SU-DHL-6 (cell line): ENCODE results near the gene KIDINS220.

Experiments used
- CTCF ChIP-seq: fragments of 200-600 bp; sonication (generic); IDR thresholded peaks from one replicate; pipeline ENCODE4 v1.5.1; 2017; ENCODE audit warnings: antibody characterized with exemption, mild to moderate bottlenecking, low read length, moderate library complexity; ENCODE audit not compliant: insufficient read depth, poor library complexity, severe bottlenecking
- EZH2phosphoT487 ChIP-seq: fragments of 200-600 bp; sonication (generic), shearing (Covaris generic); conservative IDR thresholded peaks from 2 replicates; pipeline ENCODE4 v1.6.1; 2018; ENCODE audit warnings: mild to moderate bottlenecking, antibody characterized with exemption, low read length, moderate library complexity, mixed read lengths

DNA sequence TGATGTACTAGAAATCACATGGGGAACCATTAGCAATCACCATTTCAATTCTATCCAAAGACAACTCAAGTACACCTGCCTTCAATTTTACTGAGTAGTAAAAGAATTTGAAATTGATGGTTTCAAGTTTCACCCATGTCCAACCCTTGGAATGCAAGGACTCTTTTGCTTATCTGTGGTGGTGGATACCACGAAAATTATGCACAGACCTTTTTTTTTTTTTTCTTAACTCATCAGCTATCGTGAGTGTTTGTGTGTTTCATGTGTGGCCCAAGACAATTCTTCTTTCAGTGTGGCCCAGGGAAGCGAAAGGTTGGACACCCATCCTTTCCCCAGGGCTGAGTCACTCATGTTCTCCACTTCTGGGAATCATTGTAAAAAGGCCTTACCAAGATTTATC lies 132.5 kb downstream of the KIDINS220 start:
- TF ChIP-seq CTCF (no peak), EZH2phosphoT487 (no peak)
